ENCODE data around the gene XPC.

Gene XPC

GRCh38 chr3:14213066-14213774 is 34.8 kb upstream of the XPC start:
- no peak for DNase-seq (ENCODE audit: low read depth)
- TF ChIP-seq CTCF (IDR thresholded peaks at IDR 0.05; ENCODE audit: insufficient read depth, low read depth, low read length, missing control alignments): no peak
- H3K4me3 ChIP-seq (ENCODE audit: low read depth, low read length): no peak overlapping the region

- no peak for TF ChIP-seq CTCF (IDR thresholded peaks at IDR 0.05; ENCODE audit: insufficient read depth, low read depth, low read length, missing control alignments)
Observed at GRCh38 chr3:14212032-14212431, 33.6 kb upstream of the XPC start.

GRCh38 chr3:14211621-14212020 is 33.2 kb upstream of the XPC start:
- no peak overlapping the region for H3K4me3 ChIP-seq (ENCODE audit: low read depth, low read length)
- TF ChIP-seq CTCF (IDR thresholded peaks at IDR 0.05; ENCODE audit: insufficient read depth, low read depth, low read length, missing control alignments): no peak
- DNase-seq (ENCODE audit: low read depth): no peak

More at GRCh38 chr3:14212032-14212431, 33.6 kb upstream of the XPC start:
- no peak overlapping the region for H3K4me3 ChIP-seq (ENCODE audit: low read depth, low read length)
- no peak for DNase-seq (ENCODE audit: low read depth)

- DNase-seq (ENCODE audit: low read depth): no peak
- TF ChIP-seq CTCF (IDR thresholded peaks at IDR 0.05; ENCODE audit: insufficient read depth, low read depth, low read length, missing control alignments): no peak
- H3K4me3 ChIP-seq (ENCODE audit: low read depth, low read length): no peak overlapping the region
Observed at GRCh38 chr3:14210843-14211594, 32.6 kb upstream of the XPC start.

- TF ChIP-seq CTCF (IDR thresholded peaks at IDR 0.05; ENCODE audit: insufficient read depth, low read depth, low read length, missing control alignments): no peak
- no peak for DNase-seq (ENCODE audit: low read depth)
- H3K4me3 ChIP-seq (ENCODE audit: low read depth, low read length): no peak overlapping the region
Observed at GRCh38 chr3:14210290-14210688, 31.9 kb upstream of the XPC start.

GRCh38 chr3:14209581-14210289 is 31.3 kb upstream of the XPC start:
- H3K4me3 ChIP-seq (ENCODE audit: low read depth, low read length): no peak overlapping the region
- TF ChIP-seq CTCF (IDR thresholded peaks at IDR 0.05; ENCODE audit: insufficient read depth, low read depth, low read length, missing control alignments): no peak
- DNase-seq (ENCODE audit: low read depth): no peak
